Measurements from ENCODE around the gene TNFSF9. TPM values are rescaled to one million over a fixed set of nuclear protein-coding genes. Genes with fewer than 3 reads are reported as not detected.
A peak's percentile ranks its signal among the peaks of the same experiment; 100 is the strongest.

The TNFSF9 gene
- total RNA-seq, 1 donor from 2014 or later = 1.0 TPM

DNA sequence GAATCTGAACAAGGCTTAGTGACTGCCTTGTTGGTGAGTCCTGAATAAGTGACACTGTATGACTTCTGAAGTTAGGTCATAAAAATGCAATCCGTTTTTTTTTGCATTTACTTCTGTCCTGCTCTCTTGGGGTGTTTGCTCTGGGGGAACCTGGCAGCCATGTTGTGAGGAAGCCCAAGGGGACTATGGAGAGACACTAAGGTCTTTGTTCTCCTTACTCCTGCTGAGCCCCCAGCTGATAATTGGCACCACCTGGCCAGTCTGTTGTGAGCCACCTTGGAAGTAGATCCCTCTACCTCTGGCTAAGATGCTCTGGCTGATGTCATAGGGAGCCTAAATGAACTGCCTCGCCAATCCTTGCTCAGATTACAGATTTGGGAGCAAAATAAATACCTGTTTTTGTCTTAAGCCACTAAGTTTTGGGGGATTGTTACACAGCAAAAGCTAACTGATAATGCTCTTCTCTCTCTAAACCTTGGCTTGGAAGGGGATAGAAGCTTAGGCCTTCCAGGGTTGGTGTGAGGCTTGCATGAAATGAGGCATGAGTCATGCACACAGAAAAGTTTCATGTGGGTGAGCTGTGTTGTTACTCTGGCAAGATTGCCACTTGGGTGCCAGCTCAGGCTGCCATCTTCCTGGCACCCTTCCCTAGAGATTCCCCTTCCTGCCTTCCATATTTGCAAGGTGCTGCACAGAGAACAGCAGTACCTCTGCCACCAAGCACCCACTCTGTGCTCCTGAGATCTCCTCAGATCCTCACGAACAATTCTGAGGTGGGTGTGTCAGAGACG, 38.8 kb upstream of the TNFSF9 start:
- Histone ChIP-seq H3K27ac (ENCODE audit: low read depth, low read length) (no peak overlapping the region), H3K36me3 (ENCODE audit: control insufficient read depth in 3 of 3, insufficient read depth in 3 of 3, low read length in 3 of 3) (no peaks in the 10 kb centered on the region)

DNA sequence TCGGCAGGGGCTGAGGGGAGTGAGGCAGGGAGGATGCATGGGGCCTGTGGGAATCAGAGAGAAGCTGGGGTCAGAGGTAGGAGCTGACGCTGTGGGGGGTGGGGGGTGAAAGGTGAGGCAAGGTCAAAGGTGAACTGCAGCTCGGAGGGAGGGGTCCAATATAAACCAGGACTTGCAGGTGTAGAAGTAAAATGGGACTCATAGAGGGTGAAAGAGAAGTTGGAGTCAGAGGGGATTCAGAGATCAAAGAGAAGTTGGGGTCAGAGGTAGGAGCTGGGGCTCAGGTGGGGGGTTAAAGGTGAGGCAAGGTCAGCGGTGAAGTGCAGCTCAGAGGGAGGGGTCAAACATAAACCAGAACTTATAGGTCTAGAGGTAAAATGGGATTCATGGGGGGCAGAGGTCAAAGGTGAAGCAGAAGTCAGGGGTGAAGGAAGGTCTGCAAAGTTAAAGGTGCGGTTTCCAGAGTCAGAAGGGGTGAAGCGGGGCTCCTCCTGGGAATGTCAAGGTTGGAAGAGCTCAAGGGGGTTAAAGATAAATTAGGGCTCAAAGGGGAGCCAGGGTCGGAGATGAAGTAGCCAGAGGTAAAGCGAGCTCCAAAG, 36.3 kb upstream of the TNFSF9 start:
- H3K4me3 ChIP-seq (ENCODE audit: low read length in 3 of 3) = no peak overlapping the region
- no peaks in the 10 kb centered on the region for H3K4me1 ChIP-seq (ENCODE audit: control insufficient read depth in 3 of 3, insufficient read depth in 3 of 3, low read length in 3 of 3)
- H3K9ac ChIP-seq (ENCODE audit: low read depth in 1 of 3, low read length in 3 of 3) = no peak overlapping the region
- H3K36me3 ChIP-seq (ENCODE audit: control insufficient read depth in 3 of 3, insufficient read depth in 3 of 3, low read length in 3 of 3) = no peaks in the 10 kb centered on the region
- no peak overlapping the region for H3K27ac ChIP-seq (ENCODE audit: low read depth, low read length)
- H3K9me3 ChIP-seq (ENCODE audit: control insufficient read depth in 3 of 3, low read length in 3 of 3) = peaks cover 0 to 5% (median 3%) of the 10 kb centered on the region in 3 donors
- peaks cover 0 to 7% (median 4%) of the 10 kb centered on the region in 3 donors for H3K27me3 ChIP-seq (ENCODE audit: control insufficient read depth in 3 of 3, insufficient read depth in 3 of 3, low read length in 3 of 3)

More for the DNA sequence above, 38.8 kb upstream of the TNFSF9 start:
- Histone ChIP-seq H3K9me3 (ENCODE audit: control insufficient read depth in 3 of 3, low read length in 3 of 3) (peaks cover 0 to 6% (median 5%) of the 10 kb centered on the region in 3 donors), H3K4me1 (ENCODE audit: control insufficient read depth in 3 of 3, insufficient read depth in 3 of 3, low read length in 3 of 3) (no peaks in the 10 kb centered on the region), H3K4me3 (ENCODE audit: low read length in 3 of 3) (no peak overlapping the region), H3K9ac (ENCODE audit: low read depth in 1 of 3, low read length in 3 of 3) (no peak overlapping the region), H3K27me3 (ENCODE audit: control insufficient read depth in 3 of 3, insufficient read depth in 3 of 3, low read length in 3 of 3) (peaks cover 0 to 5% (median 2%) of the 10 kb centered on the region in 3 donors)

DNA sequence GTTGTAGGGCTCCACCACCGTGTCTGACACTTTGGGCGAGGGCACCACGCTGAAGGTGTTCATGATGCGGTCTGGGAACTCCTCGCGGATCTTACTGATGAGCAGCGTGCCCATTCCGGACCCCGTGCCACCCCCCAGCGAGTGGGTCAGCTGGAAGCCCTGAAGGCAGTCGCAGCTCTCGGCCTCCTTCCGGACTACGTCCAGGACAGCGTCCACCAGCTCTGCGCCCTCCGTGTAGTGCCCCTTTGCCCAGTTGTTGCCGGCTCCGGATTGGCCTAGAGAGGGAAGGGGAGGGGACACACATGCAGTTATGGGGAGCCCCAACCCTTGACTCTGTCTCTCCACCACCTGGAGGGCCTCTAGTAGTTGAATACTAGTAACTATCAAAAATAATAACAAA, 34.9 kb upstream of the TNFSF9 start:
- H3K27me3 ChIP-seq (ENCODE audit: control insufficient read depth in 3 of 3, insufficient read depth in 3 of 3, low read length in 3 of 3) = peaks cover 4 to 15% (median 8%) of the 10 kb centered on the region in 3 donors
- H3K4me1 ChIP-seq (ENCODE audit: control insufficient read depth in 3 of 3, insufficient read depth in 3 of 3, low read length in 3 of 3) = no peaks in the 10 kb centered on the region
- no peaks in the 10 kb centered on the region for H3K36me3 ChIP-seq (ENCODE audit: control insufficient read depth in 3 of 3, insufficient read depth in 3 of 3, low read length in 3 of 3)
- H3K9ac ChIP-seq (ENCODE audit: low read depth in 1 of 3, low read length in 3 of 3) = no peak overlapping the region
- H3K27ac ChIP-seq (ENCODE audit: low read depth, low read length) = no peak overlapping the region
- H3K4me3 ChIP-seq (ENCODE audit: low read length in 3 of 3) = no peak overlapping the region
- H3K9me3 ChIP-seq (ENCODE audit: control insufficient read depth in 3 of 3, low read length in 3 of 3) = peaks cover 0 to 5% (median 3%) of the 10 kb centered on the region in 3 donors

DNA sequence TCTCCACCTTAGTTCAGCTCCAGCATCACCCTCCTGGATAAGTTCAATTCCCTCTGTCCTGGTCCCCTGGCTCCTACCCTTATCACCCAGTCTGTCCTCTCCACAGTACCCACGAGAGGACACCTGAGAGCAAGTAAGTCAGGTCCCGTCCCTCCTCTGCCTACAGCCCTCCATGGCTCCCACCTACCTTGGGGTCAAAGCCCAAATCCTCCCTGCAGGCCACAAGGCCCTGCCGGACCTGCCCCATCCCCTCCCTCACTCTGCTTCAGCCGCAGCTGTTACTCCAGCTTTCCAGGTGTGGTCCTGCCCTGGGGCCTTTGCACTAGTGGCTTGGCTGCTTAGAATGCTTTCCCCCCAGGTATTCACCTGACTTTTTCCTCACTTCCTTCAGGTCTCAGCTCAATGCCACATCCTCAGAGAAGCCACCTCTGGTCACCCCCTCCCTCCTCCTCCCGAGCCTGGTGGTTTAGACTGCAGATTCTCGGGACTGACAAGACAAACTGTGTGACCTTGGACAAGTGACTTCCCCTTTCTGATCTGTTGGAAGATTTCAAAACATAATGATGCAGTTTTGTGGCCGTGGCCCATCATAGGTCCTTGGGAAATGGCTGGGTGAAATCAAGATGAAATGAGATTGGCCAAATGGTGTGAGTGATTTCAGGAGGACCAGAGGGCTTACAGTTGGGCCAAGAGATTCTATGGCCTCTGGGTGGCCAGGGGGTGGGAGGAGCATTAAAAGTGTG, 32.4 kb upstream of the TNFSF9 start:
- H3K27me3 ChIP-seq (ENCODE audit: control insufficient read depth in 3 of 3, insufficient read depth in 3 of 3, low read length in 3 of 3) = peaks cover 19 to 33% (median 22%) of the 10 kb centered on the region in 3 donors
- no peak overlapping the region for H3K27ac ChIP-seq (ENCODE audit: low read depth, low read length)
- no peak overlapping the region for H3K4me3 ChIP-seq (ENCODE audit: low read length in 3 of 3)
- H3K9me3 ChIP-seq (ENCODE audit: control insufficient read depth in 3 of 3, low read length in 3 of 3) = no peaks in the 10 kb centered on the region
- no peaks in the 10 kb centered on the region for H3K4me1 ChIP-seq (ENCODE audit: control insufficient read depth in 3 of 3, insufficient read depth in 3 of 3, low read length in 3 of 3)
- no peak overlapping the region for H3K9ac ChIP-seq (ENCODE audit: low read depth in 1 of 3, low read length in 3 of 3)
- H3K36me3 ChIP-seq (ENCODE audit: control insufficient read depth in 3 of 3, insufficient read depth in 3 of 3, low read length in 3 of 3) = no peaks in the 10 kb centered on the region

DNA sequence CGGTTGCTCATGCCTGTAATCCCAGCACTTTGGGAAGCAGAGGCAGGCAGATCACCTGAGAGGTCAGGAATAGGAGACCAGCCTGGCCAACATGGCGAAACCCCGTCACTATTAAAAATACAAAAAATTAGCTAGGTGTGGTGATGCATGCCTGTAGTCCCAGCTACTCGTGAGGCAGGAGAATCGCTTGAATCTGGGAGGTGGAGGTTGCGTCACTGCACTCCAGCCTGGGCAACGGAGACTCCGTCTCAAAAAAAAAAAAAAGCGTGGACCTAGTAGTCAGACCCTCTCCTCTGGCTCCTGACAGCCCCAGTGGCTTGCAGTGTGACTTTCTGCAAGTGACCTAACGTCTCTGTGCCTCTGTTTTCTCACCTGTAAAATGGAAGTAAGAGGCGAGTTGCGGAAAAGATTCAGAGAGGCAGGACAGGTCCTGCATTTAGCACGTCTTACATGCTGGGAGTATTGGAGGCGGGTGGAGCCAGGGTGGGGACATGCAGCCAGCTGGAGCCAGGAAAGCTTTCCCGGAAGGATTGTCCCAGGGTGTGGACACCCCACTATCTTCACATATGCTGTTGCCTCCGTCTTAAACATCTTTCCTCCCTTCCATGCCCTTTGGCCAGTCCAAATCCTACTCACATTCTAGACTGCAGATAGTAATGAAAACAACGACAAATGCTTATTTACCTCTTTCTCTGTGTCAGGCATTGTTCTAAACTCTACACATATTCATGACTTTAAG, 31.6 kb upstream of the TNFSF9 start:
- H3K9ac ChIP-seq (ENCODE audit: low read depth in 1 of 3, low read length in 3 of 3) = no peak overlapping the region
- no peaks in the 10 kb centered on the region for H3K4me1 ChIP-seq (ENCODE audit: control insufficient read depth in 3 of 3, insufficient read depth in 3 of 3, low read length in 3 of 3)
- no peak overlapping the region for H3K27ac ChIP-seq (ENCODE audit: low read depth, low read length)
- no peaks in the 10 kb centered on the region for H3K36me3 ChIP-seq (ENCODE audit: control insufficient read depth in 3 of 3, insufficient read depth in 3 of 3, low read length in 3 of 3)
- H3K9me3 ChIP-seq (ENCODE audit: control insufficient read depth in 3 of 3, low read length in 3 of 3) = no peaks in the 10 kb centered on the region
- peaks cover 20 to 37% (median 22%) of the 10 kb centered on the region in 3 donors for H3K27me3 ChIP-seq (ENCODE audit: control insufficient read depth in 3 of 3, insufficient read depth in 3 of 3, low read length in 3 of 3)
- no peak overlapping the region for H3K4me3 ChIP-seq (ENCODE audit: low read length in 3 of 3)

DNA sequence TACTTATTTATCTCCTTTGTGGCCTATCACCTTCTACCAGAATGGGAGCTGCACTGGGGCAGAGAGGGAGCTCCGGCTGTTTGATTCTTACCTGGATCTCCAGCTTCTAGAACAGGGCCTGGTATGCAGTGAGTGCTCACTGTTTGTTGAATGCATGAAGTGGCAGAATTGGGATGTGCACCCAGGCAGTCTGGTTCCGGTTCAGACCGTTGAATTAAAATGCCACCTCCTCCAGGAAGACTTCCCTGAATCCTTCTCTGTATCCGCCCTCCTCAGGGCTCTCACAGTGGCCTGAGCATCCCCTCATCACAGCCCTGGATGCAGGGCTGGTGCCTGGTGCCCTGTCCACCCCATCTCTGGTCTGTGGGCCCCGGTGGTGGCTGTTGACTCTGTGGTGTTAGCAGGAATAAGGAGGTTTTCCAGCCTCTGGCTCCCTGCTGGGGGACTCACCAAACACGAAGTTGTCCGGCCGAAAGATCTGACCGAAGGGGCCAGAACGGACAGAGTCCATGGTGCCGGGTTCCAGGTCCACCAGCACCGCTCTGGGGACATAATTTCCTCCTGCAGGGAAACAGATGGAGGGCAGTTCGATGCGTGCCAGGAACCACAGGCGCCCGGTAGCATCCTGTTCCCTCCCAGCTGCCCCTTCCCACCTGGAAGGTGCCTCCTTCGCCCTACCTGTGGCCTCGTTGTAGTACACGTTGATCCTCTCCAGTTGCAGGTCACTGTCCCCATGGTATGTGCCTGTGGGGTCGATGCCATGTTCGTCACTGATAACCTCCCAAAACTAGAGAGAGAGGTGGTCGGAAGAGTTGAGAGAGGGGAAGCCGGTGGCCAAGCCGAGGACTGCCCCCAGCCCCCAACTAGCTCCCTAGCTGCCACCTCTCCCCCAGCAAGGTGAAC, 29.7 kb upstream of the TNFSF9 start:
- Histone ChIP-seq H3K9ac (ENCODE audit: low read depth in 1 of 3, low read length in 3 of 3) (no peak overlapping the region), H3K36me3 (ENCODE audit: control insufficient read depth in 3 of 3, insufficient read depth in 3 of 3, low read length in 3 of 3) (no peaks in the 10 kb centered on the region), H3K9me3 (ENCODE audit: control insufficient read depth in 3 of 3, low read length in 3 of 3) (no peaks in the 10 kb centered on the region), H3K4me1 (ENCODE audit: control insufficient read depth in 3 of 3, insufficient read depth in 3 of 3, low read length in 3 of 3) (no peaks in the 10 kb centered on the region), H3K27me3 (ENCODE audit: control insufficient read depth in 3 of 3, insufficient read depth in 3 of 3, low read length in 3 of 3) (peaks cover 20 to 37% (median 22%) of the 10 kb centered on the region in 3 donors), H3K27ac (ENCODE audit: low read depth, low read length) (no peak overlapping the region), H3K4me3 (ENCODE audit: low read length in 3 of 3) (no peak overlapping the region)

DNA sequence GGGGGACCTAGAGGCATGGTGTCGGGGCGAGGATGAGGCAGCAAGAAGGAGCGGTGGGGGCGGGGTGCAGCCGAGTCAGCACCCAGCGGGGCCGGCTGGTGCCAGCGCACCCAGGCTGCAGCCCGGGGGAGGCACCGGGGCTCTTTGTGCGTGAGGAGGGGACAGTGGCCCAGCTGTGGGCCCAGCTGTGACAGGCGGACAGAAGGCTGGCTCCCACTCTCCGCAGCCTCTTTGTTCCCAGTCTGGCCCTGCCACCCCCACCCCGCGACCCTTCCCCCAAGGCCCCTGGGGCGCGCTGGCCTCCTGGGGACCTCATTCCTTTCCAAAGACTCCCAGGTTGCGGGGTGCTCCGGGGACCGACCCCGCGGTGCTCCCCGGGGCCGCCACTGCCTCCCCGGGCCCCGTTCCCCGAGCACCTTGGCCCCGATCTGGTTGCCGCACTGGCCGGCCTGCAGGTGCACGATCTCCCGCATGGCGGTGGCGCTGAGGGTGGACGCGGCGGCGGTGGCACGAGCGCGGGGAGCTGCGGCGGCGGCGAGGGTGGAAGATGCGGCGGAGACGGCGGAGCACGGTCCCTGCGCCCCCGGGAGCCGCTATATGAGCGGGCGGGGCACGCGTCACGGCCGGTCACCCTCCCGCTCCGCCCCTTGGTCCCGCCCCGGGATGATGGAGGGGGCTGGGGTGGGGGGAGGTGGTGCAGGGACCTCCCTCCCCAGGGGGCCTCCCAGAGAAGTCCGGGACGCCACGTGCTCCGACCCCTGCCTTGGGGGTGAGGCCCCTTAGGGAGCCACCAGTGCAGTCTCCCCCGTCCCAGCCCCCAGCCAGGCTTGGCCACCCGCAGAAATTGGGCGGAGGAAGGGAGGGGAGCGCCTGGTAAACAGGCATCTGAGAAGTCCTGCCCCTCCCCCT, 28.8 kb upstream of the TNFSF9 start, which contains the start of gene TUBB4A:
TUBB4A (minus strand) TSS at position 570 of the 909 bp plus-strand sequence; CDS start at position 473, 97 bp downstream.
- H3K27me3 ChIP-seq (ENCODE audit: control insufficient read depth in 3 of 3, insufficient read depth in 3 of 3, low read length in 3 of 3) = peaks cover 20 to 37% (median 22%) of the 10 kb centered on the region in 3 donors

DNA sequence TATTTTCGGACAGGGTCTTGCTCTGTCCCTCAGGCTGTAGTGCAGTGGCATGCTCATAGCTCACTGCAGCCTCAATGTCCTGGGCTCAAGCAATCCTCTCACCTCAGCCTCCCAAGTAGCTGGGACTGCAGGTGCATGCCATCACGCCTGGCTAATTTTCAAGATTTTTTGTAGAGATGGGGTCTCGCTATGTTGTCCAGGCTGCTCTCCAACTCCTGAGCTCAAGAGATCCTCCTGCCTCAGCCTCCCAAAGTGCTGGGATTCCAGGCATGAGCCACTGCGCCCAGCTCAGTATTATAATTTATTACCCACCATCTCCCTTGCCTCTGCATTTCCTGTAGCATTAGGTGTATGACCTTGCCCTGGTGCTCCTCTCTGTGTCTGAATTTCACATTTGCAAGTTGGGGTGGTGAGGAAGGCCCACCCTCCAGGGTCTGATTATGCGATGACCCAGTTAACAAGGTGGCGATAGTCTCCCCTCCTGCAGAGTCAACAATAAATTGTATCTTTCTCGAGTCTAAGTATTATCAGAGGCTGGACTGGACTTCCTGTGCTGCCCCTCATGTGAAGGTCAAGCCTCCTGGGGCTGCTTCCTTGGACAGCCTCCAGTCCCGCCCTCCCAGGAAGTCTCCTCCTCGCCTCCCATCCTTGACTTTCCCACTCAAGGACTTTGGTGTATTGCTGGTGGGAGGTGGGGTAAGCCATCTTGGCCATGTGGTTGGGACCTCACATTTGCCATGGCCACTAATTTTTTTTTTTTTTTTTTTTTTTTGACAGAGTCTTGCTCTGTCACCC, 27.2 kb upstream of the TNFSF9 start:
- peaks cover 20 to 33% (median 22%) of the 10 kb centered on the region in 3 donors for H3K27me3 ChIP-seq (ENCODE audit: control insufficient read depth in 3 of 3, insufficient read depth in 3 of 3, low read length in 3 of 3)
- H3K27ac ChIP-seq (ENCODE audit: low read depth, low read length) = no peak overlapping the region
- H3K36me3 ChIP-seq (ENCODE audit: control insufficient read depth in 3 of 3, insufficient read depth in 3 of 3, low read length in 3 of 3) = no peaks in the 10 kb centered on the region
- H3K4me3 ChIP-seq (ENCODE audit: low read length in 3 of 3) = no peak overlapping the region
- H3K4me1 ChIP-seq (ENCODE audit: control insufficient read depth in 3 of 3, insufficient read depth in 3 of 3, low read length in 3 of 3) = no peaks in the 10 kb centered on the region
- no peaks in the 10 kb centered on the region for H3K9me3 ChIP-seq (ENCODE audit: control insufficient read depth in 3 of 3, low read length in 3 of 3)
- H3K9ac ChIP-seq (ENCODE audit: low read depth in 1 of 3, low read length in 3 of 3) = no peak overlapping the region

More for the DNA sequence above, 28.8 kb upstream of the TNFSF9 start, which contains the start of gene TUBB4A:
- no peaks in the 10 kb centered on the region for H3K4me1 ChIP-seq (ENCODE audit: control insufficient read depth in 3 of 3, insufficient read depth in 3 of 3, low read length in 3 of 3)
- H3K27ac ChIP-seq (ENCODE audit: low read depth, low read length) = no peak within 1 kb of the TSS
- no peaks in the 10 kb centered on the region for H3K36me3 ChIP-seq (ENCODE audit: control insufficient read depth in 3 of 3, insufficient read depth in 3 of 3, low read length in 3 of 3)
- H3K9ac ChIP-seq (ENCODE audit: low read depth in 1 of 3, low read length in 3 of 3) = peak within 1 kb of the TSS in 1 of 3 donors; percentile 40
- no peaks in the 10 kb centered on the region for H3K9me3 ChIP-seq (ENCODE audit: control insufficient read depth in 3 of 3, low read length in 3 of 3)
- H3K4me3 ChIP-seq (ENCODE audit: low read length in 3 of 3) = peak within 1 kb of the TSS in 1 of 3 donors; percentile 20

Measured in skeletal muscle tissue (tissue), 4 donors.